GM23248 (cell line): Measurements from ENCODE around the gene PKLR. TPM values are rescaled to one million over a fixed set of nuclear protein-coding genes. Genes with fewer than 3 reads are reported as not detected.

ENCODE experiments used
- DNase-seq: peaks from one replicate; pipeline ENCODE4 v3.0.0-alpha.2; 2015
- H2AFZ ChIP-seq: fragments of 200-600 bp; sonication (generic); 2 replicates; pipeline ENCODE4 v1.6.1; 2016; ENCODE audit warnings: antibody characterized with exemption
- H3F3A ChIP-seq: fragments of 200-600 bp; sonication (generic); 2 replicates; pipeline ENCODE4 v1.6.1; 2016; ENCODE audit warnings: mild to moderate bottlenecking, antibody characterized with exemption, mixed run types; ENCODE audit not compliant: insufficient read depth
- H3K27ac ChIP-seq: fragments of 200-600 bp; sonication (generic); 2 replicates; pipeline ENCODE4 v1.5.1; 2016; ENCODE audit warnings: mild to moderate bottlenecking
- H3K27me3 ChIP-seq: fragments of 200-600 bp; sonication (generic); replicated peaks from 2 replicates; pipeline ENCODE4 v1.6.1; 2016; ENCODE audit warnings: mild to moderate bottlenecking; ENCODE audit not compliant: insufficient read depth
- H3K36me3 ChIP-seq: fragments of 200-600 bp; sonication (generic); 2 replicates; pipeline ENCODE4 v1.6.1; 2016; ENCODE audit warnings: low read depth, mild to moderate bottlenecking
- H3K4me1 ChIP-seq: fragments of 200-600 bp; sonication (generic); 2 replicates; pipeline ENCODE4 v1.6.1; 2016; ENCODE audit warnings: mild to moderate bottlenecking; ENCODE audit not compliant: insufficient read depth
- H3K4me2 ChIP-seq: fragments of 200-600 bp; sonication (generic); one replicate; pipeline ENCODE4 v1.6.1; 2016; ENCODE audit warnings: mild to moderate bottlenecking; ENCODE audit not compliant: unreplicated experiment
- H3K4me3 ChIP-seq: fragments of 200-600 bp; sonication (generic); 2 replicates; pipeline ENCODE4 v1.5.1; 2016; ENCODE audit warnings: mild to moderate bottlenecking
- H3K79me2 ChIP-seq: fragments of 200-600 bp; sonication (generic); 2 replicates; pipeline ENCODE4 v1.6.1; 2016; ENCODE audit warnings: mild to moderate bottlenecking; ENCODE audit not compliant: insufficient read depth
- H3K9ac ChIP-seq: fragments of 200-600 bp; sonication (generic); 2 replicates; pipeline ENCODE4 v1.6.1; 2016; ENCODE audit warnings: mild to moderate bottlenecking
- H3K9me2 ChIP-seq: fragments of 200-600 bp; sonication (generic); 2 replicates; pipeline ENCODE4 v1.6.1; 2016; ENCODE audit warnings: mixed run types, mild to moderate bottlenecking, moderate library complexity; ENCODE audit not compliant: insufficient read depth
- H3K9me3 ChIP-seq: fragments of 200-600 bp; sonication (generic); one replicate; pipeline ENCODE4 v1.6.1; 2017; ENCODE audit warnings: low read depth
- H4K20me1 ChIP-seq: fragments of 200-600 bp; sonication (generic); 2 replicates; pipeline ENCODE4 v1.6.0; 2016; ENCODE audit not compliant: insufficient read depth
- EZH2 ChIP-seq: fragments of 200-600 bp; sonication (generic); IDR thresholded peaks from 2 replicates; pipeline ENCODE4 v1.6.1; 2018; ENCODE audit warnings: antibody characterized with exemption, mild to moderate bottlenecking; ENCODE audit not compliant: insufficient read depth, poor library complexity, severe bottlenecking
- EZH2phosphoT487 ChIP-seq: fragments of 200-600 bp; sonication (generic); IDR thresholded peaks from 2 replicates; pipeline ENCODE4 v1.6.1; 2018; ENCODE audit warnings: antibody characterized with exemption, moderate library complexity, mild to moderate bottlenecking, low read depth; ENCODE audit not compliant: insufficient read depth
- whole genome bisulfite sequencing, 2 experiments: methylation state at CpG; one replicate each; pipeline ENCODE4 v1.1.6; 2015 to 2017; ENCODE audit warnings: low lambda C conversion rate in 2 of 2, low coverage in 1 of 2; ENCODE audit errors: missing lambda C conversion rate in 2 of 2; 5-methylcytosine and 5-hydroxymethylcytosine counted together
- in situ Hi-C: fragments of 300-500 bp; cut with MboI; formaldehyde crosslinking; loops from 2 replicates; pipeline ENCODE4 v1.15.0; 2020
- microRNA counts: library from miRNA; unstranded; fragments of <30 nt; microRNA quantifications from one replicate; lab custom pipeline; 2016
- microRNA-seq: library from miRNA; unstranded; fragments of <30 nt; microRNA quantifications from one replicate; pipeline ENCODE4, GENCODE V29; 2016; ENCODE audit warnings: borderline number of aligned reads
- polyA plus RNA-seq: library from polyadenylated mRNA; unstranded; fragments of >200 nt; fragmentation: Nextera tagmentation; extraction: Ambion mirVana; gene quantifications from 2 replicates; pipeline ENCODE4 v1.2.1, GENCODE V29; 2016
- total RNA-seq: library from RNA; depleted of rRNA; stranded (reverse); fragments of >200 nt; shearing (Covaris generic); gene quantifications from 2 replicates; pipeline ENCODE4 v1.2.3, GENCODE V29; 2014; rRNA removed

PKLR gene
- total and polyA plus RNA-seq, 2 experiments from 2014 or later = not detected

GRCh38 chr1:155241069-155241679, 60.1 kb downstream of the PKLR start:
- H4K20me1 ChIP-seq = no peaks in the 10 kb centered on the region
- peaks cover 20% of the 10 kb centered on the region for H3K4me1 ChIP-seq
- H3K9me3 ChIP-seq = no peaks in the 10 kb centered on the region
- H3F3A ChIP-seq = peaks cover 29% of the 10 kb centered on the region
- no peaks in the 10 kb centered on the region for H3K27me3 ChIP-seq
- H3K4me2 ChIP-seq = peak overlapping the region; percentile 87
- H3K9me2 ChIP-seq = no peaks in the 10 kb centered on the region
- H3K79me2 ChIP-seq = peaks cover 18% of the 10 kb centered on the region
- H3K27ac ChIP-seq = peak overlapping the region; percentile 26
- TF ChIP-seq EZH2 = no peak
- no peak for TF ChIP-seq EZH2phosphoT487
- in situ Hi-C loops = no loop called here
- peak overlapping the region; percentile 76 for H3K4me3 ChIP-seq
- H2AFZ ChIP-seq = peak overlapping the region; percentile 81
- H3K36me3 ChIP-seq = no peaks in the 10 kb centered on the region
- H3K9ac ChIP-seq = peak overlapping the region; percentile 78
- WGBS, 2 experiments = 13 to 16% methylated on average over 4 of the region's 4 CpGs
- DNase-seq = peak; percentile 92

MicroRNAs within 50 kb of the gene (microRNA counts, 767-probe panel; counts per million panel counts)
- microRNA hsa-miR-555 (lab: Ali Mortazavi, UCI) = 447 counts per million, percentile 86 among the panel's probes with 10 or more counts

Small RNA genes lying within 50 kb of the gene (microRNA-seq; reads per million reads assigned to microRNA genes)
- not detected for gene MIR555

Other genes with a start within 250 kb of the PKLR start
- 2.4 and 5.5 TPM in 2 replicates for gene EFNA4, start 237.7 kb downstream of the PKLR start, total RNA-seq
- gene EFNA4, start 237.7 kb downstream of the PKLR start, polyA plus RNA-seq = 4.4 and 4.6 TPM in 2 replicates
- 1.4 and 3.0 TPM in 2 replicates for gene EFNA3, start 222.6 kb downstream of the PKLR start, total RNA-seq
- gene EFNA3, start 222.6 kb downstream of the PKLR start, polyA plus RNA-seq = 2.5 and 2.7 TPM in 2 replicates
- gene EFNA1, start 173.6 kb downstream of the PKLR start, total RNA-seq = not detected in 2 replicates
- gene EFNA1, start 173.6 kb downstream of the PKLR start, polyA plus RNA-seq = not detected in 2 replicates
- 33.4 and 34.1 TPM in 2 replicates for gene SLC50A1, start 165.6 kb downstream of the PKLR start, total RNA-seq
- gene SLC50A1, start 165.6 kb downstream of the PKLR start, polyA plus RNA-seq = 55.1 and 58.3 TPM in 2 replicates
- gene DPM3, start 160.9 kb downstream of the PKLR start, total RNA-seq = 21.8 and 50.7 TPM in 2 replicates
- gene DPM3, start 160.9 kb downstream of the PKLR start, polyA plus RNA-seq = 75.3 and 82.3 TPM in 2 replicates
- 92.7 and 189 TPM in 2 replicates for gene KRTCAP2, start 128.1 kb downstream of the PKLR start, total RNA-seq
- gene KRTCAP2, start 128.1 kb downstream of the PKLR start, polyA plus RNA-seq = 480 and 484 TPM in 2 replicates
- 3.4 TPM in 2 replicates for gene TRIM46, start 127.6 kb downstream of the PKLR start, total RNA-seq
- gene TRIM46, start 127.6 kb downstream of the PKLR start, polyA plus RNA-seq = 1.6 and 2.1 TPM in 2 replicates
- gene THBS3, start 93.5 kb downstream of the PKLR start, total RNA-seq = 20.6 and 21.4 TPM in 2 replicates
- 14.9 and 16.6 TPM in 2 replicates for gene THBS3, start 93.5 kb downstream of the PKLR start, polyA plus RNA-seq
- 39.6 and 61.4 TPM in 2 replicates for gene MTX1, start 92.7 kb downstream of the PKLR start, total RNA-seq
- 69.2 and 78.6 TPM in 2 replicates for gene MTX1, start 92.7 kb downstream of the PKLR start, polyA plus RNA-seq
- gene ENTREP3, start 46.0 kb downstream of the PKLR start, total RNA-seq = 6.4 and 8.0 TPM in 2 replicates
- 8.0 TPM in 2 replicates for gene ENTREP3, start 46.0 kb downstream of the PKLR start, polyA plus RNA-seq
- 53.6 and 80.5 TPM in 2 replicates for gene SCAMP3, start 39.1 kb downstream of the PKLR start, total RNA-seq
- gene SCAMP3, start 39.1 kb downstream of the PKLR start, polyA plus RNA-seq = 135 and 141 TPM in 2 replicates
- gene CLK2, start 27.9 kb downstream of the PKLR start, total RNA-seq = 16.8 and 24.0 TPM in 2 replicates
- 10.2 and 10.4 TPM in 2 replicates for gene CLK2, start 27.9 kb downstream of the PKLR start, polyA plus RNA-seq
- 0.76 and 1.4 TPM in 2 replicates for gene HCN3, start 24.0 kb downstream of the PKLR start, total RNA-seq
- 1.6 and 1.9 TPM in 2 replicates for gene HCN3, start 24.0 kb downstream of the PKLR start, polyA plus RNA-seq
- gene FDPS, start 7.4 kb upstream of the PKLR start, total RNA-seq = 96.3 and 103 TPM in 2 replicates
- gene FDPS, start 7.4 kb upstream of the PKLR start, polyA plus RNA-seq = 106 and 116 TPM in 2 replicates
- gene RUSC1, start 19.5 kb upstream of the PKLR start, total RNA-seq = 31.9 and 34.4 TPM in 2 replicates
- gene RUSC1, start 19.5 kb upstream of the PKLR start, polyA plus RNA-seq = 30.4 and 32.6 TPM in 2 replicates